Putamen (tissue), 1 donor: ENCODE measurements around the gene ADARB2.
"Not testable (repeated sequence)": the region's sequence is repeated elsewhere in the genome, so short reads cannot be mapped to it uniquely, and the experiment has no call there.

Source experiments
- DNase-seq: peaks from one replicate; pipeline ENCODE4 v3.0.0-alpha.2; 2016; ENCODE audit warnings: low spot score

ADARB2 gene

GRCh38 chr10:1408651-1409367 is 328.5 kb downstream of the ADARB2 start:
- no peak for DNase-seq

- DNase-seq = no peak
Measured at GRCh38 chr10:1406967-1407945, 330.1 kb downstream of the ADARB2 start.

- no peak for DNase-seq
Measured at GRCh38 chr10:1406132-1406966, 331.0 kb downstream of the ADARB2 start.

- DNase-seq = no peak
Measured at GRCh38 chr10:1404323-1405260, 332.7 kb downstream of the ADARB2 start.

- DNase-seq = no peak
Measured at GRCh38 chr10:1403508-1404322, 333.6 kb downstream of the ADARB2 start.

- DNase-seq = no peak
Measured at GRCh38 chr10:1402816-1403507, 334.4 kb downstream of the ADARB2 start.

GRCh38 chr10:1402016-1402770 is 335.1 kb downstream of the ADARB2 start:
- DNase-seq = no peak

GRCh38 chr10:1401071-1401965 is 336.0 kb downstream of the ADARB2 start:
- no peak for DNase-seq

GRCh38 chr10:1400101-1401070 is 336.9 kb downstream of the ADARB2 start:
- no peak for DNase-seq

- DNase-seq = no peak
Measured at GRCh38 chr10:1399431-1400100, 337.8 kb downstream of the ADARB2 start.

GRCh38 chr10:1398626-1399410 is 338.5 kb downstream of the ADARB2 start:
- no peak for DNase-seq

GRCh38 chr10:1398116-1398515 is 339.2 kb downstream of the ADARB2 start:
- not testable (repeated sequence) for DNase-seq

GRCh38 chr10:1396297-1396635 is 341.1 kb downstream of the ADARB2 start:
- no peak for DNase-seq

- no peak for DNase-seq
Measured at GRCh38 chr10:1395481-1396296, 341.6 kb downstream of the ADARB2 start.
